Suprapubic skin (tissue), 3 donors: ENCODE measurements around the gene LRG1.

ENCODE experiments used
- CTCF ChIP-seq, 2 donors: fragments of 200-600 bp in 1 of 2; fragments of 450-650 bp in 1 of 2; sonication (generic) in 1 of 2; IDR thresholded peaks; one replicate each; pipeline ENCODE4 v1.5.1; 2016 to 2019; ENCODE audit warnings: antibody characterized with exemption in 2 of 2, mild to moderate bottlenecking in 1 of 2, moderate library complexity in 1 of 2
- EP300 ChIP-seq: sonication (generic); formaldehyde crosslinking; IDR thresholded peaks from one replicate; pipeline ENCODE4 v1.6.1; 2017; ENCODE audit warnings: antibody characterized with exemption
- POLR2A ChIP-seq, 2 donors: fragments of 450-650 bp; IDR thresholded peaks; one replicate each; pipeline ENCODE4 v1.6.1; 2017; ENCODE audit warnings: antibody characterized with exemption in 2 of 2, mild to moderate bottlenecking in 2 of 2, moderate library complexity in 2 of 2

GRCh38 chr19:4529924-4530522, 9.8 kb downstream of the LRG1 start:
- no peak for TF ChIP-seq EP300
- no peak for TF ChIP-seq CTCF (IDR thresholded peaks at IDR 0.05)
- no peak for TF ChIP-seq POLR2A (IDR thresholded peaks at IDR 0.05)
